OCI-LY7 (cell line): ENCODE measurements around the gene GRK3.

ENCODE experiments used
- EZH2phosphoT487 ChIP-seq: fragments of 200-600 bp; sonication (generic); IDR thresholded peaks from 2 replicates; pipeline ENCODE4 v1.6.1; 2018; ENCODE audit warnings: low read depth, borderline replicate concordance, mild to moderate bottlenecking, mixed run types, antibody characterized with exemption, low read length, moderate library complexity, mixed read lengths
- TF ChIP-seq, protein P1 (sequence below): fragments of 200-600 bp; sonication (generic); conservative IDR thresholded peaks from 2 replicates; pipeline ENCODE4 v1.5.1; 2014; ENCODE audit warnings: mild to moderate bottlenecking, antibody characterized with exemption, low read length, moderate library complexity, mixed read lengths

DNA sequence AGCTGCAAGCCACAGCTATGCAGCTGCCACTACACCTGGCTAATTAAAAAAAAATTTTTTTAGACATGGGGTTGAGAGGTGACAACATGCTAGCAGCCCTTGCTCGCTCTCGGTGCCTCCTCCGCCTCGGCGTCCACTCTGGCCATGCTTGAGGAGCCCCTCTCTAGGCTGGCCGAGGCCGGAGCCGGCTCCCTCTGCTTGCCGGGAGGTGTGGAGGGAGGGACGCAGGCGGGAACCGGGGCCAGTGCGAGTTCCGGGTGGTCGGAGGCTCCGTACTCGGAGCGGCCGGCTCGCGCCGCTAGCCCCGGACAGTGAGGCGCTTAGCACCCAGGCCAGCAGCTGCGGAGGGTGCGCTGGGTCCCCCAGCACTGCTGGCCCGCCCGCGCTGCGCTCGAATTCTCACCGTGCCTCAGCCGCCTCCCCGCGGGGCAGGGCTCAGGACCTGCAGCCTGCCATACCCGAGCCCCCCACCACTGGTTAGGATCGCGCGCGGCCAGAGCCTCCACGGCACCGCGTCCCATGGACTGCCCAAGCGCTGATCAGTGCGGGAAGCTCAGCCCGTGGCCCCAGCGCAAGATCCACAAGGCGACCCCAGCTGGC, 188.2 kb downstream of the GRK3 start:
- TF ChIP-seq, protein P1, sequence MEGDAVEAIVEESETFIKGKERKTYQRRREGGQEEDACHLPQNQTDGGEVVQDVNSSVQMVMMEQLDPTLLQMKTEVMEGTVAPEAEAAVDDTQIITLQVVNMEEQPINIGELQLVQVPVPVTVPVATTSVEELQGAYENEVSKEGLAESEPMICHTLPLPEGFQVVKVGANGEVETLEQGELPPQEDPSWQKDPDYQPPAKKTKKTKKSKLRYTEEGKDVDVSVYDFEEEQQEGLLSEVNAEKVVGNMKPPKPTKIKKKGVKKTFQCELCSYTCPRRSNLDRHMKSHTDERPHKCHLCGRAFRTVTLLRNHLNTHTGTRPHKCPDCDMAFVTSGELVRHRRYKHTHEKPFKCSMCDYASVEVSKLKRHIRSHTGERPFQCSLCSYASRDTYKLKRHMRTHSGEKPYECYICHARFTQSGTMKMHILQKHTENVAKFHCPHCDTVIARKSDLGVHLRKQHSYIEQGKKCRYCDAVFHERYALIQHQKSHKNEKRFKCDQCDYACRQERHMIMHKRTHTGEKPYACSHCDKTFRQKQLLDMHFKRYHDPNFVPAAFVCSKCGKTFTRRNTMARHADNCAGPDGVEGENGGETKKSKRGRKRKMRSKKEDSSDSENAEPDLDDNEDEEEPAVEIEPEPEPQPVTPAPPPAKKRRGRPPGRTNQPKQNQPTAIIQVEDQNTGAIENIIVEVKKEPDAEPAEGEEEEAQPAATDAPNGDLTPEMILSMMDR = no peak
- TF ChIP-seq EZH2phosphoT487 = no peak
